Upper lobe of right lung (tissue), 1 donor: ENCODE data around the gene MARVELD3. TPM values are rescaled to one million over a fixed set of nuclear protein-coding genes. Genes with fewer than 3 reads are reported as not detected.
"Not testable (repeated sequence)": the region's sequence is repeated elsewhere in the genome, so short reads cannot be mapped to it uniquely, and the experiment has no call there.

Experiments
- ATAC-seq: fragments of 200-7000 bp; cut with Tn5 transposase; one replicate; pipeline ENCODE4 v1.9.1; 2020; ENCODE audit warnings: mild to moderate bottlenecking, moderate library complexity
- DNase-seq: peaks from one replicate; pipeline ENCODE4 v3.0.0-alpha.2; 2020
- H3K27ac ChIP-seq: fragments of 200-600 bp; one replicate; pipeline ENCODE4 v1.8.0; 2022
- H3K27me3 ChIP-seq: fragments of 200-600 bp; one replicate; pipeline ENCODE4 v1.8.0; 2022; ENCODE audit warnings: mild to moderate bottlenecking
- H3K36me3 ChIP-seq: fragments of 200-600 bp; one replicate; pipeline ENCODE4 v1.8.0; 2022
- H3K4me1 ChIP-seq: fragments of 200-600 bp; one replicate; pipeline ENCODE4 v1.8.0; 2022
- H3K4me3 ChIP-seq: fragments of 200-600 bp; one replicate; pipeline ENCODE4 v1.8.0; 2022; ENCODE audit warnings: mild to moderate bottlenecking
- H3K9me3 ChIP-seq: fragments of 200-600 bp; one replicate; pipeline ENCODE4 v1.8.0; 2022
- CTCF ChIP-seq: fragments of 200-600 bp; IDR thresholded peaks from one replicate; pipeline ENCODE4 v1.8.0; 2022; ENCODE audit warnings: antibody characterized with exemption
- intact Hi-C: fragments of 100-400 bp; cut with DNase I; formaldehyde crosslinking; loops from one replicate; pipeline ENCODE4 v1.11.0; 2022
- total RNA-seq: library from RNA; stranded (reverse); fragmentation: NEBNext Ultra II Directional; extraction: Animal tissue kit (Norgen Biotek cat#: 25700); gene quantifications from one replicate; pipeline ENCODE4 v1.2.1, GENCODE V29; 2021
- donor health status: DM: no; HTN: yes; CAD: no; lungs with severe emphysema.

Gene MARVELD3
- total RNA-seq, 1 donor from 2014 or later: 6.9 TPM

DNA sequence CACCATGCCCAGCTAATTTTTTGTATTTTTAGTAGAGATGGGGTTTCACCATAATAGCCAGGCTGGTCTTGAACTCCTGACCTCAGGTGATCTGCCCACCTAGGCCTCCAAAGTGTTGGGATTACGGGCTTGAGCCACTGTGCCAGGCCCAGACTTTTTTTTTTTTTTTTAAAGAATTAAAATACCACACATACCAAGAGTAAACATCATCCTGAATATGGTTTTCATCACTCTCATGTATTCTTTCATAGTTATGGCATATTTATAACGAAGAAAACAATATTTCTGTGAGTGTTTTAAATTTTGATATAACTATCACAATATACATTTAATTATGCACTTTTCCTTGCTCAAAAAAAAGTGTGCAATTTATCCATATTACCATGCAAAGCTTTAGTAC lies 48.2 kb downstream of the MARVELD3 start:
- no peak overlapping the region for H3K27ac ChIP-seq

DNA sequence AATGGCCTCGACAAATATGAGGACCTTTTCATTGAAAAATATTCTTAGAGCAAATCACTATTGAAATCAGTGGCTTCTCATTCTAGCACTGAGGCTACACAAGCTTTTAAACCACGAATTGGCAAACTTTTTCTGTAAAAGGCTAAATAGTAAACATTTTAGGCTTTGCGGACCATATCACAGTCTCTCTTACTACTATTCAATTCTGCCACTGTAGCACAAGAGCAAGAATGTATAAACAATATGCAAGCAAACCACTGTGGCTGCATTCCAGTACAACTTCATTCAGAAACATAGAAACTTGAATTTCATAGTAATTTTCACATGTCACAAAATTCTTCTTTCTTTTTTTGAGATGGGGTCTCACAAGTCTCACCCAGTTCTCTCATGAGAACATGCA lies 49.4 kb downstream of the MARVELD3 start:
- Histone ChIP-seq H3K4me3 (no peak overlapping the region), H3K27ac (no peak overlapping the region), H3K9me3 (no peaks in the 10 kb centered on the region), H3K27me3 (no peaks in the 10 kb centered on the region), H3K36me3 (peaks cover 19% of the 10 kb centered on the region), H3K4me1 (no peaks in the 10 kb centered on the region)
- DNase-seq (no peak), ATAC-seq (no peak)
- intact Hi-C loops: no loop called here
- no peak for TF ChIP-seq CTCF

More for the DNA sequence above, 48.2 kb downstream of the MARVELD3 start:
- H3K9me3 ChIP-seq: no peaks in the 10 kb centered on the region
- ATAC-seq (no peak), DNase-seq (no peak)
- intact Hi-C loops: no loop called here
- no peaks in the 10 kb centered on the region for H3K4me1 ChIP-seq
- no peak for TF ChIP-seq CTCF
- no peak overlapping the region for H3K4me3 ChIP-seq
- H3K27me3 ChIP-seq: no peaks in the 10 kb centered on the region
- H3K36me3 ChIP-seq: peaks cover 29% of the 10 kb centered on the region

DNA sequence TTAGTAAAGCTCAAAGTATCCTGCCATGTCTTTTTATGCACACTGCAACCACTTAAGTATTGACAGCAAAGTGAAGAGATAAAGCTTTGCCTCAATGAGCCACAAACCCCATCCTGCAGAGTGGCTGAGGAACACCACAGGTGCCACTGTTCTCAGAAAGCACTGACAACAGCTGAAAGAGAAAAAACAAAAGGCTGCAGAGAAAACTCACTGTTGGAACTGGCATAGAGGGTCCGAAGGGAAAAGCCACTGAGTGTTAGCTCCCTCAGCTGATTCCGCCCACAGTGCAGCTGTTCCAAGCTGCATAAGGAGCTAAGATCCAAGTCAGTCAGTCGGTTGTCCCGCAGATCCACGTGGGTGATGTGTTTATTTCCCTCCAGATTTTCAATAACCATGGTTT lies 50.3 kb downstream of the MARVELD3 start:
- no peak for TF ChIP-seq CTCF
- Histone ChIP-seq H3K4me1 (no peaks in the 10 kb centered on the region), H3K27ac (no peak overlapping the region), H3K27me3 (no peaks in the 10 kb centered on the region), H3K9me3 (no peaks in the 10 kb centered on the region), H3K36me3 (peaks cover 23% of the 10 kb centered on the region), H3K4me3 (no peak overlapping the region)
- ATAC-seq (no peak), DNase-seq (no peak)
- intact Hi-C loops: no loop called here

GRCh38 chr16:71681360-71681759 lies 55.4 kb downstream of the MARVELD3 start:
- Histone ChIP-seq H3K27ac (no peak overlapping the region), H3K27me3 (no peaks in the 10 kb centered on the region), H3K4me3 (no peak overlapping the region), H3K9me3 (no peaks in the 10 kb centered on the region), H3K36me3 (peaks cover 25% of the 10 kb centered on the region), H3K4me1 (no peaks in the 10 kb centered on the region)
- no peak for DNase-seq
- no peak for ATAC-seq
- TF ChIP-seq CTCF: no peak
- intact Hi-C loops: no loop called here

DNA sequence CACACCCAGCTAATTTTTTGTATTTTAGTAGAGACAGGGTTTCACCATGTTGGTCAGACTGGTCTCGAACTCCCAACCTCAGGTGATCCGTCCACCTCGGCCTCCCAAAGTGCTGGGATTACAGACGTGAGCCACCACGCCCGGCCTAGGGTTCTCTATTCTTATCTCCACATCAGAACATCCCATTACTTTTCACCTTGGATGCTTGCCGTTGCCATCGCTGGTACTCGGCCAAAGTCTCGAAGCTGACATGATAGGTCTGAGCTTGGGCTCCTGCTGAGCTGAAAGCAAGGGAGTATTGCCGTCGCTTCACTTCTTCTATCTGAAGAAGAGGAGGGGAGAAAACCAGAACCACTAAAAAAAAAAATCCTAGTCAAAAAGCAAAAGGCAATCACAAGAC lies 58.3 kb downstream of the MARVELD3 start:
- H3K9me3 ChIP-seq, intact Hi-C loops, H3K4me3 ChIP-seq, H3K27me3 ChIP-seq, ATAC-seq, H3K4me1 ChIP-seq, DNase-seq, H3K27ac ChIP-seq: not testable (repeated sequence)
- peaks cover 27% of the 10 kb centered on the region for H3K36me3 ChIP-seq

Other genes starting within 250 kb of the MARVELD3 start
- not detected for gene TLE7, start 184.1 kb upstream of the MARVELD3 start, total RNA-seq
- gene ZNF23, start 163.9 kb upstream of the MARVELD3 start, total RNA-seq: 7.3 TPM
- 11.4 TPM for gene ZNF19, start 136.9 kb upstream of the MARVELD3 start, total RNA-seq
- gene CHST4, start 99.8 kb upstream of the MARVELD3 start, total RNA-seq: 0.38 TPM
- not detected for gene TAT, start 49.1 kb upstream of the MARVELD3 start, total RNA-seq
- gene PHLPP2, start 98.5 kb downstream of the MARVELD3 start, total RNA-seq: 9.3 TPM
- 90.0 TPM for gene AP1G1, start 182.7 kb downstream of the MARVELD3 start, total RNA-seq
- gene ATXN1L, start 219.8 kb downstream of the MARVELD3 start, total RNA-seq: 32.2 TPM